ENCODE data around the gene FCHSD1.

Gene FCHSD1

GRCh38 chr5:141609044-141609443, 42.2 kb downstream of the FCHSD1 start:
- DNase-seq (ENCODE audit: low read depth) = no peak
- no peak overlapping the region for H3K4me3 ChIP-seq (ENCODE audit: low read length)

GRCh38 chr5:141608557-141608956, 42.7 kb downstream of the FCHSD1 start:
- no peak for DNase-seq (ENCODE audit: low read depth)
- no peak overlapping the region for H3K4me3 ChIP-seq (ENCODE audit: low read length)
- no peak for TF ChIP-seq CTCF (conservative IDR thresholded peaks at IDR 0.05; ENCODE audit: low read depth, low read length)

More at GRCh38 chr5:141609044-141609443, 42.2 kb downstream of the FCHSD1 start:
- TF ChIP-seq CTCF (conservative IDR thresholded peaks at IDR 0.05; ENCODE audit: low read depth, low read length) = no peak

- TF ChIP-seq CTCF (conservative IDR thresholded peaks at IDR 0.05; ENCODE audit: low read depth, low read length) = no peak
These were observed 43.2 kb downstream of the FCHSD1 start for GRCh38 chr5:141608046-141608445.

GRCh38 chr5:141605523-141606277, 45.5 kb downstream of the FCHSD1 start:
- H3K4me3 ChIP-seq (ENCODE audit: low read length) = no peak overlapping the region
- DNase-seq (ENCODE audit: low read depth) = no peak
- no peak for TF ChIP-seq CTCF (conservative IDR thresholded peaks at IDR 0.05; ENCODE audit: low read depth, low read length)

More at GRCh38 chr5:141608046-141608445, 43.2 kb downstream of the FCHSD1 start:
- DNase-seq (ENCODE audit: low read depth) = no peak
- H3K4me3 ChIP-seq (ENCODE audit: low read length) = no peak overlapping the region

GRCh38 chr5:141603923-141604717, 47.1 kb downstream of the FCHSD1 start:
- DNase-seq (ENCODE audit: low read depth) = peak; percentile 13
- TF ChIP-seq CTCF (conservative IDR thresholded peaks at IDR 0.05; ENCODE audit: low read depth, low read length) = no peak
- H3K4me3 ChIP-seq (ENCODE audit: low read length) = no peak overlapping the region

GRCh38 chr5:141602606-141603005, 48.6 kb downstream of the FCHSD1 start:
- no peak for TF ChIP-seq CTCF (conservative IDR thresholded peaks at IDR 0.05; ENCODE audit: low read depth, low read length)
- no peak for DNase-seq (ENCODE audit: low read depth)
- H3K4me3 ChIP-seq (ENCODE audit: low read length) = no peak overlapping the region

Data from retinal pigment epithelial cell (primary cell).